ENCODE measurements around the gene TMEM106B.
"Not testable (repeated sequence)": the region's sequence is repeated elsewhere in the genome, so short reads cannot be mapped to it uniquely, and the experiment has no call there.

TMEM106B gene

DNA sequence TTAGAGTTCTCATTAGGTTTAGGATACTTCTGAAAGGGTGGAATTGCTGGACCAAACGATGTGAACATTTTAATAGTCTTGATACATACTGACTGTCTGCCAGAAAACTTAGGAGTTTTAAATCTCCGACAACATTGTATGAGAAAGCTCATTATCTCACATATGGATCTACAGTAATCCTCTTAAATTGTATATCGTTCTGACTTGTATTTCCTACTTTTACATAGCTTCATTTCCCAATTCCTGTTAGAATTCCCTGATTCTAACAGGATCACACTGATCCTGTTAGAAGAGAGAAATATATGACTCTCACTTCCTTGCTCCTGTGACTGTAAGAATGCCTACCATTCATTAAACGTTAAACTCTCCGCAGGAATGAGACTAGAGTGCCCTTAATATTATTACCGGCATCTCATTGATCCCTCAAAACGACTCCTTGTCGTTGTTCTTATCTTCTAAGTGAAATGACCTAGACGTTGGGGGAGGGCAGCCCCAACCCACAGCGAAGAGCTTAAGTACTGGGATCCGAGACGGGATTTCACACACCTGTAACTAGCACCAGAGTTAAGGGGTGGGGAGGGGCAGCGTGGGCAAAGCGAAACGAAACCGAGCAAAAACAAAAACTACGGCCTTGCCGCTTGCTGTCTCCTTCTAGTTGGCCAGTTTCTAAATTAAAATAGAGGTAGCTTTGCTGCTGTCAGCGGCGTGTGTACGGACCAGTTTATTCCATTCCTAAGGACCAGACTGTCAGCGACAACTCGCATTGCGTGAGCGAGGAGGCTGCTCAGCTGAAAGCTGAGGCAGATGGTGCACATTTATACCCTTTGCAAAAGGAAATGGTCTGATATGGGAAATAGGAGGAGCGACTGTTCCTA is 678 bp upstream of the TMEM106B start:
- FAIRE-seq: peak; percentile 53
- no peak for TF ChIP-seq POLR2A (IDR thresholded peaks at IDR 0.05; ENCODE audit: low read depth, low read length)
- no peak for TF ChIP-seq POLR2AphosphoS5 (IDR thresholded peaks at IDR 0.05; ENCODE audit: low read depth, low read length)
- TF ChIP-seq TAF1 (IDR thresholded peaks at IDR 0.05; ENCODE audit: borderline replicate concordance, low read depth, low read length): no peak
- no peak for DNase-seq (ENCODE audit: insufficient read length)

DNA sequence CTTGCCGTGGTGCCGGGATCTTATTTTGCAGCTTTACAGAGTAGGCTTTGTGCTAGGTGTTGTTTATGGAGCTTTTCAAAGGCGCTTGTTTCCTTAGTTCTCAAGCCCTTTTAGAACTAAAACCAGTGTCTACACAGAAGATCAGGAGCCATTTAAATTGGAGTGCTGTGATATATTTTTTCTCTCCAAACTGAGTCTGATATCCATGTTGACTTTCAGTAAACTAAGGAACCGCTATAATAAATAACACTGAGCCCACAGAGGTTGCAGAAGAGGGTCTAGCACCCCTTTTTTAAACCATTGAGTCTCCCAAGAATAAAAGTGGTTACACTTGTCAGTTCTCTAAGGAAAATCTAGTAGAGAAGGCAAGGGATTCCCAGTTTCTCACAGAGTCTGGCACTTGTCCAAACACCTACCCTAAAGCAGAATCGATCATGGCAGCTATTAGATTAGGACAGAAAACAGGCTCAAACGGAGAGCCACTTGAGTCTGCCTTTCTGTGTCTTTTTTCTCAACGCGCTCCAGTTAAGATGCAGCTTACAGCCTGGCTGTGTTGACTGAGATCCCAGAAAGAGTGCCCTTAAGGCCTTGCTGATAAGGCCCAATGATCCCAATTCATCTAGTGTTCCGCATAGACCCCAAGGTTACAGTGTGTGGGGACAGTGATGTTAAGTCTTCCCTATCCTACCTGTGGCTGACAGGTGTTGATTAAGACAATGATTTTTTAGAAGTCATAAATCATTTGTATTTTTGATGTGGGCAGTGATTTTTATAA is 804 bp downstream of the TMEM106B start:
- no peak for DNase-seq (ENCODE audit: insufficient read length)
- no peak for FAIRE-seq
- TF ChIP-seq POLR2A (IDR thresholded peaks at IDR 0.05; ENCODE audit: low read depth, low read length) (no peak), TAF1 (IDR thresholded peaks at IDR 0.05; ENCODE audit: borderline replicate concordance, low read depth, low read length) (no peak), POLR2AphosphoS5 (IDR thresholded peaks at IDR 0.05; ENCODE audit: low read depth, low read length) (no peak)

- DNase-seq (ENCODE audit: insufficient read length): no peak
- no peak for FAIRE-seq
- no peak for TF ChIP-seq POLR2AphosphoS5 (IDR thresholded peaks at IDR 0.05; ENCODE audit: low read depth, low read length)
- no peak for TF ChIP-seq POLR2A (IDR thresholded peaks at IDR 0.05; ENCODE audit: low read depth, low read length)
- no peak for TF ChIP-seq TAF1 (IDR thresholded peaks at IDR 0.05; ENCODE audit: borderline replicate concordance, low read depth, low read length)
Observed at GRCh38 chr7:12217311-12217710, 6.2 kb downstream of the TMEM106B start.

GRCh38 chr7:12220389-12221046 is 9.4 kb downstream of the TMEM106B start:
- DNase-seq (ENCODE audit: insufficient read length) (no peak), FAIRE-seq (no peak)
- TF ChIP-seq TAF1 (IDR thresholded peaks at IDR 0.05; ENCODE audit: borderline replicate concordance, low read depth, low read length) (no peak), POLR2A (IDR thresholded peaks at IDR 0.05; ENCODE audit: low read depth, low read length) (no peak), POLR2AphosphoS5 (IDR thresholded peaks at IDR 0.05; ENCODE audit: low read depth, low read length) (no peak)

DNA sequence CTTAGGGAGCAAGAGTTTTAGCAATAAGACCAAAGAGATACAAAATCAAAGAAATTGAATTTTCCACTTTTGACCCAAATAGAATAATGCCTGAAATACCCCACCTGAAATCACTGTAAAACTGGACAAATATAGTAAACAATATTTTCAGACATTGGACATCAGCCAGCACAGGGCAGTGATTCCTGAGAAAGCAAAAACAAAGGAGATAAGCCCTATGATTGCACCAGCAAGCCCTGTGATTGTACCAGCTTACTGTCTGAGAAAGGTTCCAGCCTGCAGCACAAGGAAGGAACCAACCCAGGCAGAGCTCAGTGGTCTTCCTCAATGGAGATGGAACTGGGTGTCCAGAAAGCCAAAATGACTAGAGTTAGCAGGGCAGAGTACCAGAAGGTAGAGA is 10.3 kb downstream of the TMEM106B start:
- DNase-seq (ENCODE audit: insufficient read length) (no peak), FAIRE-seq (no peak)
- TF ChIP-seq POLR2A (IDR thresholded peaks at IDR 0.05; ENCODE audit: low read depth, low read length): no peak
- TF ChIP-seq TAF1 (IDR thresholded peaks at IDR 0.05; ENCODE audit: borderline replicate concordance, low read depth, low read length): no peak
- no peak for TF ChIP-seq POLR2AphosphoS5 (IDR thresholded peaks at IDR 0.05; ENCODE audit: low read depth, low read length)

DNA sequence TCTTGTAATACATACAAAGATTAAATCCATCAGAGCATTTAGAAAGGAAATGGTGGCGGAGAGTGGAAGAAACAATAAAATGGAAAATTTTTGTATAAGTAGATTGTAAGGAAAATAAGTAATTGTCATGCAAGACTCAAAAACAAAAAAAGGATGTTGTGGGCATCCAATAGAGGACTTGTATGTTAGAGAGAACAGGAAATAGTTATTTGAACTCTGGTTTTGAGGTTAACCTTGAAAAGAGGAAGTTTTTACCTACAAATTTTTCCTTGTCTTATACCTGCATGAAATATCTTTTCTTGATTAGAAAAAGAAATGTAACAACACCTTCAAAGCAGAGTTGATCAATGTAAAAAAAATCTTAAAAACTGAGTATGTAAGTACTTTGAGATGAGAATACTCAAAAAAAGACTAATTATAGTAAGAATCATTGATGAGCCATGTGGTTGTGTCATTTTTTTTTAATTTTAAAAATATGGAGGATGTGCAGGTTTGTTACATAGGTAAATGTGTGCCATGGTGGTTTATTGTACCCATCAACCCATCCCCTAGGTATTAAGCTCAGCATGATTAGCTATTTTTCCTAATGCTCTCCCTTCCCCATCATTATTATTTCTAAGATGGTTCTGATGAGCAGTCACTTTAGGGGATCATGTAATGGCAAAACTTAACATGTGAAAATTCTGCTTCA is 11.9 kb downstream of the TMEM106B start:
- DNase-seq (ENCODE audit: insufficient read length) (no peak), FAIRE-seq (no peak)
- TF ChIP-seq POLR2AphosphoS5 (IDR thresholded peaks at IDR 0.05; ENCODE audit: low read depth, low read length): no peak
- no peak for TF ChIP-seq POLR2A (IDR thresholded peaks at IDR 0.05; ENCODE audit: low read depth, low read length)
- TF ChIP-seq TAF1 (IDR thresholded peaks at IDR 0.05; ENCODE audit: borderline replicate concordance, low read depth, low read length): no peak

DNA sequence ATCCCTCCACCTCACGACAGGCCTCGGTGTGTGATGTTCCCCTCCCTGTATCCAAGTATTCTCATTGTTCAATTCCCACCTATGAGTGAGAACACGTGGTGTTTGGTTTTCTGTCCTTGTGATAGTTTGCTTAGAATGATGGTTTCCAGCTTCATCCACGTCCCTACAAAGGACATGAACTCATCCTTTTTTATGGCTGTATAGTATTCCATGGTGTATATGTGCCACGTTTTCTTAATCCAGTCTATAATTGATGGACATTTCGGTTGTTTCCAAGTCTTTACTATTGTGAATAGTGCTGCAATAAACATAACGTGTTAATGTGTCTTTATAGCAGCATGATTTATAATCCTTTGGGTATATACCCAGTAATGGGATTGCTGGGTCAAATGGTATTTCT is 13.9 kb downstream of the TMEM106B start:
- not testable (repeated sequence) for FAIRE-seq; DNase-seq (ENCODE audit: insufficient read length)

DNA sequence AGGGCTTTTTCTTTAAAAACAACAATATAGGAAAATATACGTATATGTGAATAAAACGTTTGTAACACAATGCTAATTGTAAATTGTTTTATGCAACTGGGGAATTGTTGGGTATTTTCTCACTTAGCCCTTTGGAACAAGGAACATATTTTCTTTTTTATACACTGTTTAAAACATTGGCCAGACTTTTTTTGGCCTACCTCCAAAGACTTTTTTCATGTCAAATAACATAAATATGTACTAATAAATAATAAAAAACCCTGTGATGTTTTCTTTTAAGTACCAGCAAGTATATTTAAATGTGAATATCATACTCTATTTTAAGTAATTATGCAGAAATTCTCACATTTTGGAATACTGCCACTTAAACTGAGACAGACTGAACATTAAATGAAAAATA is 15.7 kb downstream of the TMEM106B start:
- DNase-seq (ENCODE audit: insufficient read length) (no peak), FAIRE-seq (no peak)
- TF ChIP-seq POLR2AphosphoS5 (IDR thresholded peaks at IDR 0.05; ENCODE audit: low read depth, low read length): no peak
- no peak for TF ChIP-seq POLR2A (IDR thresholded peaks at IDR 0.05; ENCODE audit: low read depth, low read length)
- no peak for TF ChIP-seq TAF1 (IDR thresholded peaks at IDR 0.05; ENCODE audit: borderline replicate concordance, low read depth, low read length)

GRCh38 chr7:12228024-12228423 is 16.9 kb downstream of the TMEM106B start:
- DNase-seq (ENCODE audit: insufficient read length) (no peak), FAIRE-seq (no peak)
- TF ChIP-seq POLR2A (IDR thresholded peaks at IDR 0.05; ENCODE audit: low read depth, low read length) (no peak), POLR2AphosphoS5 (IDR thresholded peaks at IDR 0.05; ENCODE audit: low read depth, low read length) (no peak), TAF1 (IDR thresholded peaks at IDR 0.05; ENCODE audit: borderline replicate concordance, low read depth, low read length) (no peak)

DNA sequence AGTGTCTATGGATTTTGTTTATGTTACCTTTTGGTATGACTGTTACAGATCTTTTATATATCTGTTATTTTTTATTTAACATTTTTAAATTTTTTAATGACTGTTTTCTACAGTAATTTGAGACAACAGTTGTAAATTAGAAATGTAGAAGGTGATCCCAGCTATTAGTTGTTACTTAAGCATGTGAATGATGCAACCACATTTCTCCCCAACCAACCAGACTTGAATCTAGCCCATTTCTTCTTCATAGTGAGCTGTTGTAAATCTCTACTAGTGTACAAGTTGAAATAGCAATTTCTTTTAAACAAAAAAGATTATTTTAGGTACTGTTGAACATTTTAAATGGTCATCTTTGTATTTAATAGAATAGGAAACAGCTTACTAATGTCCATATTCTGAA is 18.0 kb downstream of the TMEM106B start:
- FAIRE-seq (no peak), DNase-seq (ENCODE audit: insufficient read length) (no peak)
- TF ChIP-seq POLR2AphosphoS5 (IDR thresholded peaks at IDR 0.05; ENCODE audit: low read depth, low read length) (no peak), TAF1 (IDR thresholded peaks at IDR 0.05; ENCODE audit: borderline replicate concordance, low read depth, low read length) (no peak), POLR2A (IDR thresholded peaks at IDR 0.05; ENCODE audit: low read depth, low read length) (no peak)

DNA sequence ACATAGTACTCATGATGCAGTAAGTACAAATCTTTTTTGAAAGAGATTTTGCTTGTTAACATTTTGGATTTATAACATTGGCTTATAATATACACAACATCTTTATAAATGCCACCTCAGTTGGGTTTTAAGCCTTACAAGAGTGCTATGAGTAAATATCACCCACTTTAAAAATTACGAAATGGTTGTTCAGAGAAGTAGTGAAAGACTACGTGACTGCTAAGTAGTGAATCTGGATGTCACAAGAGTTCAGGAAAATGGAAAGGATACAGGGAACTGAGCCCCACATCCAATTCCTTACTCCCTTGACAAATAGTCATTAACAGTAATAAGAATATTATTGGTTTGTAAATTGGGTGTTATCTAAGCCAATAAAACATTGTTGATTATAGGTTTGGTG is 20.0 kb downstream of the TMEM106B start:
- no peak for TF ChIP-seq POLR2A (IDR thresholded peaks at IDR 0.05; ENCODE audit: low read depth, low read length)
- FAIRE-seq (no peak), DNase-seq (ENCODE audit: insufficient read length) (no peak)

Data from GM12892 (cell line).